PFSK-1 (cell line): Measurements from ENCODE around the gene FOCAD.

Source experiments
- FOXP2 ChIP-seq: optimal IDR thresholded peaks from 2 replicates; pipeline ENCODE3; 2011; ENCODE audit warnings: borderline replicate concordance, control low read depth, inconsistent platforms; ENCODE audit not compliant: insufficient read depth; ENCODE audit errors: extremely low read length, extremely low read depth
- POLR2AphosphoS5 ChIP-seq: IDR thresholded peaks from 2 replicates; pipeline ENCODE4 v1.6.1; 2012; ENCODE audit warnings: low read depth, mild to moderate bottlenecking, control low read depth, low read length, moderate library complexity
- SIN3A ChIP-seq: IDR thresholded peaks from 2 replicates; pipeline ENCODE4 v1.6.1; 2012; ENCODE audit warnings: mild to moderate bottlenecking, low read length, moderate library complexity, borderline replicate concordance; ENCODE audit not compliant: insufficient read depth
- TAF1 ChIP-seq: IDR thresholded peaks from 2 replicates; pipeline ENCODE4 v1.6.1; 2012; ENCODE audit warnings: low read length, control low read depth, borderline replicate concordance; ENCODE audit not compliant: insufficient read depth
- TF ChIP-seq, protein P1 (sequence below), 2 experiments: IDR thresholded peaks; 2 replicates each; pipeline versions ENCODE4 v1.6.1 to v1.8.0; 2011 to 2012; ENCODE audit warnings: low read depth in 2 of 2, low read length in 2 of 2, control low read depth in 1 of 2, inconsistent platforms in 1 of 2, mild to moderate bottlenecking in 1 of 2, moderate library complexity in 1 of 2; ENCODE audit not compliant: insufficient read depth in 1 of 2

The FOCAD gene

GRCh38 chr9:20663133-20663532 is 20.9 kb upstream of the FOCAD start:
- TF ChIP-seq SIN3A (no peak), TAF1 (no peak), FOXP2 (no peak), POLR2AphosphoS5 (no peak)
- TF ChIP-seq, protein P1, sequence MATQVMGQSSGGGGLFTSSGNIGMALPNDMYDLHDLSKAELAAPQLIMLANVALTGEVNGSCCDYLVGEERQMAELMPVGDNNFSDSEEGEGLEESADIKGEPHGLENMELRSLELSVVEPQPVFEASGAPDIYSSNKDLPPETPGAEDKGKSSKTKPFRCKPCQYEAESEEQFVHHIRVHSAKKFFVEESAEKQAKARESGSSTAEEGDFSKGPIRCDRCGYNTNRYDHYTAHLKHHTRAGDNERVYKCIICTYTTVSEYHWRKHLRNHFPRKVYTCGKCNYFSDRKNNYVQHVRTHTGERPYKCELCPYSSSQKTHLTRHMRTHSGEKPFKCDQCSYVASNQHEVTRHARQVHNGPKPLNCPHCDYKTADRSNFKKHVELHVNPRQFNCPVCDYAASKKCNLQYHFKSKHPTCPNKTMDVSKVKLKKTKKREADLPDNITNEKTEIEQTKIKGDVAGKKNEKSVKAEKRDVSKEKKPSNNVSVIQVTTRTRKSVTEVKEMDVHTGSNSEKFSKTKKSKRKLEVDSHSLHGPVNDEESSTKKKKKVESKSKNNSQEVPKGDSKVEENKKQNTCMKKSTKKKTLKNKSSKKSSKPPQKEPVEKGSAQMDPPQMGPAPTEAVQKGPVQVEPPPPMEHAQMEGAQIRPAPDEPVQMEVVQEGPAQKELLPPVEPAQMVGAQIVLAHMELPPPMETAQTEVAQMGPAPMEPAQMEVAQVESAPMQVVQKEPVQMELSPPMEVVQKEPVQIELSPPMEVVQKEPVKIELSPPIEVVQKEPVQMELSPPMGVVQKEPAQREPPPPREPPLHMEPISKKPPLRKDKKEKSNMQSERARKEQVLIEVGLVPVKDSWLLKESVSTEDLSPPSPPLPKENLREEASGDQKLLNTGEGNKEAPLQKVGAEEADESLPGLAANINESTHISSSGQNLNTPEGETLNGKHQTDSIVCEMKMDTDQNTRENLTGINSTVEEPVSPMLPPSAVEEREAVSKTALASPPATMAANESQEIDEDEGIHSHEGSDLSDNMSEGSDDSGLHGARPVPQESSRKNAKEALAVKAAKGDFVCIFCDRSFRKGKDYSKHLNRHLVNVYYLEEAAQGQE (IDR thresholded peaks at IDR 0.05; ENCODE audit: insufficient read depth in 1 of 2, low read depth in 2 of 2, low read length in 2 of 2), result no peak

GRCh38 chr9:20664501-20664900 is 19.6 kb upstream of the FOCAD start:
- TF ChIP-seq TAF1 (no peak), SIN3A (no peak), FOXP2 (no peak), POLR2AphosphoS5 (no peak)
- TF ChIP-seq, protein P1 (IDR thresholded peaks at IDR 0.05; ENCODE audit: insufficient read depth in 1 of 2, low read depth in 2 of 2, low read length in 2 of 2), result no peak

- TF ChIP-seq, protein P1 (IDR thresholded peaks at IDR 0.05; ENCODE audit: insufficient read depth in 1 of 2, low read depth in 2 of 2, low read length in 2 of 2), result no peak
- TF ChIP-seq SIN3A (no peak), TAF1 (no peak), POLR2AphosphoS5 (no peak), FOXP2 (no peak)
Measured at GRCh38 chr9:20670395-20670794, 13.7 kb upstream of the FOCAD start.

DNA sequence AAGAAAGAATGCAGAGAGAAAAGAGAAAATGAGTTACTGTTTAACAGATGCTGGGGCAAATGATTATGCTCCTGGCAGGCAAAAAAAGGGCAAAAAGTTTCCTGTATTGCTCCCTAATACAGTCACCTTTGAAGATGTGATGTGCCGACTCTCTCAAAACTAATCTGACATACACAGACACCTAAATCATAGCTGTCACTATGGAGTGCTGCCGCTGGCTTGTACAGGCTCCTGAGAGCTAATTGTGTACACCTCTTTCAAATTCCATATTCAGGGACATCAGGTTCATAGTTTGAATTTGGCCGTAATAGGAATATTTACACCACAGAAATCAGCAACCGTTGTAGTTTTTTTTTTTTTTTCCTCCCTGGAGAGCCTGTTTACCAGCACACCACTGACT is 12.4 kb upstream of the FOCAD start:
- TF ChIP-seq FOXP2 (no peak), POLR2AphosphoS5 (no peak), SIN3A (no peak), TAF1 (no peak)
- TF ChIP-seq, protein P1 (IDR thresholded peaks at IDR 0.05; ENCODE audit: insufficient read depth in 1 of 2, low read depth in 2 of 2, low read length in 2 of 2), result no peak

DNA sequence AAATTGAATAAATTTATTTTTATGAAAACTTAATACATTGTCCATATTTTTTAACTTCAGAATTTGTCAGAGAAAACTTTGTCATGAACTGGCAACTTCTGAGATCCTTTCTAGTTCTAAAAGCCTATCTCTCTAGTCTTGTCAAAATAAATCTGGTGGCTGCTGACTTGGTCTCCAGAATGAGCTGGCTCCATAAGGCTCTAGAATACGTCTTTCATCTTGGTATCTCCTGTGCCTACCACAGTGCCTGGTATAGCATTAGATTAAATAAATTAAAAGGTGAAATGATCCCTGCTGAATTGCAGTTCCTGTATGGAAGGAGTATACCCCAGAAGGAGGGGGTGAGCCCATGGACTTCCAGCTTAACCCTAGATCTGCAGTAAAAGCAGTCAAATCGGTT is 2.6 kb upstream of the FOCAD start:
- TF ChIP-seq SIN3A, result no peak
- TF ChIP-seq, protein P1 (IDR thresholded peaks at IDR 0.05; ENCODE audit: insufficient read depth in 1 of 2, low read depth in 2 of 2, low read length in 2 of 2), result no peak
